PC-3 (cell line): ENCODE data around the gene FAM117B. TPM values are rescaled to one million over a fixed set of nuclear protein-coding genes. Genes with fewer than 3 reads are reported as not detected.

Experiments used
- ATAC-seq: fragments of 200-7000 bp; cut with Tn5 transposase; 2 replicates; pipeline ENCODE4 v1.9.1; 2020; ENCODE audit warnings: mild to moderate bottlenecking, moderate library complexity
- BruUV-seq: library from RNA; stranded (reverse); fragments of 400-500 nt; replicated peaks from 2 replicates; lab custom pipeline; 2021; lab: Mats Ljungman, UMichigan
- CTCF ChIA-PET: fragments of 300-600 bp; sonication (Branson Sonifier 250); formaldehyde crosslinking; loops from one replicate; lab custom pipeline; 2022; ENCODE audit warnings: antibody characterized with exemption; lab: Charles Lee
- POLR2A ChIA-PET: fragments of 300-600 bp; sonication (Branson Sonifier 250); formaldehyde crosslinking; loops from one replicate; lab custom pipeline; 2022; ENCODE audit warnings: antibody characterized with exemption; ENCODE audit not compliant: unreplicated experiment; lab: Charles Lee
- DNase-seq: peaks from one replicate; pipeline ENCODE4 v3.0.0-alpha.2; 2015
- H2AFZ ChIP-seq: fragments of 300-600 bp; sonication (generic); 2 replicates; pipeline ENCODE4 v1.6.0; 2016; ENCODE audit warnings: antibody characterized with exemption, low read length
- H3F3A ChIP-seq: fragments of 300-600 bp; sonication (generic); one replicate; pipeline ENCODE4 v1.6.0; 2017; ENCODE audit warnings: antibody characterized with exemption, low read length, control low read depth, mild to moderate bottlenecking; ENCODE audit not compliant: unreplicated experiment
- H3K27ac ChIP-seq: fragments of 300-600 bp; sonication (generic); 2 replicates; pipeline ENCODE4 v1.5.1; 2016; ENCODE audit warnings: mild to moderate bottlenecking, low read length
- H3K27me3 ChIP-seq: fragments of 300-600 bp; sonication (generic); 2 replicates; pipeline ENCODE4 v1.6.1; 2016; ENCODE audit warnings: low read length, mixed read lengths
- H3K36me3 ChIP-seq: fragments of 300-600 bp; sonication (generic); 2 replicates; pipeline ENCODE4 v1.6.1; 2016; ENCODE audit warnings: low read depth, mixed run types, low read length, mixed read lengths
- H3K4me1 ChIP-seq: fragments of 300-600 bp; sonication (generic); 2 replicates; pipeline ENCODE4 v1.5.1; 2016; ENCODE audit warnings: low read length; ENCODE audit not compliant: insufficient read depth
- H3K4me2 ChIP-seq: fragments of 300-600 bp; sonication (generic); 2 replicates; pipeline ENCODE4 v1.6.0; 2016; ENCODE audit warnings: low read length
- H3K4me3 ChIP-seq: fragments of 300-600 bp; sonication (generic); 2 replicates; pipeline ENCODE4 v1.5.1; 2016; ENCODE audit warnings: mild to moderate bottlenecking, low read length, mixed read lengths
- H3K79me2 ChIP-seq: fragments of 300-600 bp; sonication (generic); 2 replicates; pipeline ENCODE4 v1.6.1; 2017; ENCODE audit warnings: low read length, mixed read lengths
- H3K9ac ChIP-seq: fragments of 300-600 bp; sonication (generic); 2 replicates; pipeline ENCODE4 v1.6.0; 2016; ENCODE audit warnings: mild to moderate bottlenecking, low read length
- H3K9me2 ChIP-seq: fragments of 300-600 bp; sonication (generic); replicated peaks from 2 replicates; pipeline ENCODE4 v1.6.1; 2016; ENCODE audit warnings: mixed run types, low read length, mixed read lengths
- H3K9me3 ChIP-seq: fragments of 300-600 bp; sonication (generic); 2 replicates; pipeline ENCODE4 v1.6.1; 2016; ENCODE audit warnings: low read length, mixed read lengths
- H4K20me1 ChIP-seq: fragments of 300-600 bp; sonication (generic); 2 replicates; pipeline ENCODE4 v1.6.1; 2016; ENCODE audit warnings: low read length, mixed read lengths
- CTCF ChIP-seq: fragments of 300-600 bp; sonication (generic); conservative IDR thresholded peaks from 2 replicates; pipeline ENCODE4 v1.5.1; 2017; ENCODE audit warnings: antibody characterized with exemption, low read depth, mild to moderate bottlenecking, low read length
- EZH2 ChIP-seq: fragments of 300-600 bp; sonication (generic); IDR thresholded peaks from one replicate; pipeline ENCODE4 v1.6.1; 2017; ENCODE audit warnings: antibody characterized with exemption, mild to moderate bottlenecking, low read length; ENCODE audit not compliant: unreplicated experiment
- EZH2phosphoT487 ChIP-seq: fragments of 300-600 bp; sonication (generic); IDR thresholded peaks from 2 replicates; pipeline ENCODE4 v1.6.1; 2018; ENCODE audit warnings: mild to moderate bottlenecking, antibody characterized with exemption, low read length, borderline replicate concordance
- intact Hi-C: fragments of 100-400 bp; cut with micrococcal nuclease; formaldehyde crosslinking; loops from 2 replicates; pipeline ENCODE4 v1.9.0; 2023
- total RNA-seq: library from RNA; depleted of rRNA; stranded (reverse); fragments of >200 nt; gene quantifications from 2 replicates; pipeline ENCODE4 v1.2.3, GENCODE V29; 2014

The FAM117B gene
- total RNA-seq, 1 experiment from 2014 or later, result 2.2 TPM

- Histone ChIP-seq H3K27me3 (no peaks in the 10 kb centered on the region), H3K9me2 (no peaks in the 10 kb centered on the region), H3K9me3 (no peaks in the 10 kb centered on the region), H3K4me3 (no peak overlapping the region), H3K79me2 (no peaks in the 10 kb centered on the region), H3K4me2 (no peak overlapping the region), H3K4me1 (no peaks in the 10 kb centered on the region), H3K36me3 (no peaks in the 10 kb centered on the region), H3F3A (no peaks in the 10 kb centered on the region), H3K27ac (no peak overlapping the region), H4K20me1 (no peaks in the 10 kb centered on the region), H3K9ac (no peak overlapping the region), H2AFZ (no peak overlapping the region)
- ATAC-seq, result no peak
- intact Hi-C loops, result no loop called here
- DNase-seq, result no peak
- TF ChIP-seq EZH2phosphoT487, result no peak
- no TSS peak for BruUV-seq
- CTCF ChIA-PET, result no interaction called here
- POLR2A ChIA-PET, result no interaction called here
Measured at GRCh38 chr2:202774104-202774503, 139.3 kb downstream of the FAM117B start.

GRCh38 chr2:202778217-202778616, 143.4 kb downstream of the FAM117B start:
- CTCF ChIA-PET, result no interaction called here
- Histone ChIP-seq H2AFZ (no peak overlapping the region), H3K4me3 (no peak overlapping the region), H3K4me2 (no peak overlapping the region), H4K20me1 (no peaks in the 10 kb centered on the region; the same call in 1 of the 2 replicates), H3K27me3 (no peaks in the 10 kb centered on the region), H3K9ac (no peak overlapping the region), H3K79me2 (no peaks in the 10 kb centered on the region), H3K4me1 (peaks cover 14% of the 10 kb centered on the region), H3K9me3 (no peaks in the 10 kb centered on the region), H3F3A (no peaks in the 10 kb centered on the region), H3K27ac (no peak overlapping the region), H3K36me3 (no peaks in the 10 kb centered on the region), H3K9me2 (no peaks in the 10 kb centered on the region)
- ATAC-seq, result no peak
- POLR2A ChIA-PET, result no interaction called here
- DNase-seq, result no peak
- intact Hi-C loops, result no loop called here
- no peak for TF ChIP-seq EZH2phosphoT487
- BruUV-seq, result no TSS peak

- intact Hi-C loops, result loop anchor here (2.0 kb wide), 1 partner anchor 26 kb away; no protein-coding TSS in a partner anchor
- H2AFZ ChIP-seq, result no peak overlapping the region
- H3K9me3 ChIP-seq, result no peaks in the 10 kb centered on the region
- no peaks in the 10 kb centered on the region; the same call in 1 of the 2 replicates for H4K20me1 ChIP-seq
- H3K4me2 ChIP-seq, result peak overlapping the region; percentile 55
- ChIA-PET POLR2A (no interaction called here), CTCF (no interaction called here)
- H3K27ac ChIP-seq, result peak overlapping the region; percentile 53
- ATAC-seq (peak; percentile 92), DNase-seq (peak; percentile 91)
- H3K9me2 ChIP-seq, result no peaks in the 10 kb centered on the region
- TF ChIP-seq EZH2phosphoT487, result no peak
- TF ChIP-seq EZH2, result no peak
- TF ChIP-seq CTCF, result no peak
- no peak overlapping the region for H3K4me3 ChIP-seq
- no TSS peak for BruUV-seq
- no peaks in the 10 kb centered on the region for H3K36me3 ChIP-seq
- no peak overlapping the region for H3K9ac ChIP-seq
- H3K27me3 ChIP-seq, result no peaks in the 10 kb centered on the region
- no peaks in the 10 kb centered on the region for H3K79me2 ChIP-seq
- H3F3A ChIP-seq, result no peaks in the 10 kb centered on the region
- H3K4me1 ChIP-seq, result peaks cover 14% of the 10 kb centered on the region
Measured at GRCh38 chr2:202780514-202781021, 145.8 kb downstream of the FAM117B start.
